GM19193 (cell line): Measurements from ENCODE around the gene NCS1.

Source experiments
- POLR2A ChIP-seq: IDR thresholded peaks from 4 replicates; pipeline ENCODE4 v1.6.1; 2011; ENCODE audit not compliant: insufficient read depth, insufficient read length; ENCODE audit errors: extremely low read depth

The NCS1 gene

DNA sequence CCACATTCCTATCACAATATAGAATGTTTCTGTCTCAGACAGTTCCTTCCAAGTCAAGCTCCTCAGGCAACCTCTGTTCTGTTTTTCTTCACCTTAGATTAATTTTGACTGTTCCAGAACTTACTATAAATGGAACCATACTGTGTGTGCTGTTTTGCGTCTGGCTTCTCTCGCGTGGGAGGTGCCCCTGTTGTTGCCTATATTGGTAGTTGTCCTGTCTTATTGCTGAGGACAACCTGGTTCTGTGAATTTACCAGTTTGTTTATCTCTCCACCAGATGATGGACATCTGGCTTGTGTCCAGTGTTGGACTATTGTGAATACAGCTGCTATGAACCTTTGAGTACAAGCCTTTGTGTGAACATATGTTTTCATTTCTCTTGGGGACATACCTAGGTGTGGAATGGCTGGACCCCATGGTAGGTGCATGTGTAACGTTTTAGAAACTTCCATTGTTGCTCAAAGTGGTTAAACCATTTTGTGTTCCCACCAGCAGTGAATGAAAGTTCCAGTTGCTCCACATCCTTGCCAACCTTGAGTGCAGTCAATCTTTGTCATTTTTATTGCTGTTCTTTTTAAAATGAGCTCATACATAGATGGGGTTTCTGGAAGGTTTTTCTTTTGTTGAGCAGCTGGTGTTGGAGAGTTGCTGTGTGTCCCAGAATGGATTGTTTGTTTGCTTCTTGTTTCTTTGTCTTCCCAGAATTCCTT lies 111.5 kb downstream of the NCS1 start:
- TF ChIP-seq POLR2A, result no peak

DNA sequence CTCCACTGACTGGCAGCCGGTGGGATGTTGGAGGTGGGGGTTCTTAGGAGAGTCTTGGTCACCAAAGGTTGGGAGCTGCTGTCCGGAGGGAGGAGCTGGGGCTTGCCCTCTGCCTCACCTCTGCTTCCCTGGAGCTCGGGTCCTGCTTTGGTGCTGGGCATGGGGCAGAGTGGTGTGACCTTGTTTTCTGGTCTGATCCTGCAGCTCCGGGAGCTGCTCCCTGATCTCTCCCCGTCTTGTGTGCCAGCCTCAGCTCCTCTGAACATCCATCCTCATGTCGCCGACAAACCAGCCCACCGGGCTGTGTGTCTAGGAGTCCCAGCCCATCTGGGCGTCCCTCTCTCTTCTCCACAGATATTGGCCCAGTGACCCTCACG lies 112.0 kb downstream of the NCS1 start:
- no peak for TF ChIP-seq POLR2A

GRCh38 chr9:130284690-130285089 lies 112.5 kb downstream of the NCS1 start:
- no peak for TF ChIP-seq POLR2A

GRCh38 chr9:130285271-130285670 lies 113.1 kb downstream of the NCS1 start:
- no peak for TF ChIP-seq POLR2A

GRCh38 chr9:130286072-130286770 lies 114.0 kb downstream of the NCS1 start:
- no peak for TF ChIP-seq POLR2A
